Adrenal gland (tissue), 12 donors: Measurements from ENCODE around the gene NDUFAF2. TPM values are rescaled to one million over a fixed set of nuclear protein-coding genes. Genes with fewer than 3 reads are reported as not detected.

Experiments
- DNase-seq, 7 donors: peaks; one replicate each; pipeline ENCODE4 v3.0.0-alpha.2; 2019 to 2020
- H3K27ac ChIP-seq, 5 donors: fragments of 200-600 bp; sonication (generic) in 4 of 5; 1 replicate in 3 of 5; 2 replicates in 2 of 5; pipeline versions ENCODE4 v1.5.1 to v1.8.0; 2016 to 2020; ENCODE audit warnings: mild to moderate bottlenecking in 1 of 5
- H3K27me3 ChIP-seq: fragments of 200-600 bp; 2 replicates; pipeline ENCODE4 v1.8.0; 2021
- H3K36me3 ChIP-seq, 2 donors: fragments of 200-600 bp; replicated peaks in 1 of 2; 1 replicate in 1 of 2; 2 replicates in 1 of 2; pipeline versions ENCODE4 v1.5.1 to v1.8.0; 2018 to 2022
- H3K4me1 ChIP-seq, 2 donors: fragments of 200-600 bp; replicated peaks in 1 of 2; 1 replicate in 1 of 2; 2 replicates in 1 of 2; pipeline versions ENCODE4 v1.5.1 to v1.8.0; 2018 to 2021
- H3K4me3 ChIP-seq, 4 donors: fragments of 200-600 bp; sonication (generic) in 3 of 4; one replicate each; pipeline ENCODE4 v1.5.1; 2016 to 2018
- H3K9me3 ChIP-seq, 3 donors: fragments of 200-600 bp; sonication (generic) in 1 of 3; replicated peaks in 1 of 3; 1 replicate in 2 of 3; 2 replicates in 1 of 3; pipeline versions ENCODE4 v1.5.1 to v1.8.0; 2016 to 2021
- CTCF ChIP-seq, 6 experiments: fragments of 450-650 bp in 4 of 6; fragments of 200-600 bp in 2 of 6; sonication (generic) in 1 of 6; IDR thresholded peaks; 1 replicate in 5 of 6; 2 replicates in 1 of 6; pipeline versions ENCODE4 v1.5.1 to v1.8.0; 2016 to 2021; ENCODE audit warnings: antibody characterized with exemption in 6 of 6, mild to moderate bottlenecking in 2 of 6, moderate library complexity in 1 of 6
- POLR2A ChIP-seq, 2 donors: fragments of 450-650 bp; IDR thresholded peaks; one replicate each; pipeline ENCODE4 v1.6.1; 2017; ENCODE audit warnings: antibody characterized with exemption in 2 of 2, mild to moderate bottlenecking in 2 of 2, moderate library complexity in 1 of 2
- WGBS, 4 donors: extraction: QIAGEN DNeasy Blood & Tissue Kit in 2 of 4; methylation state at CpG; one replicate each; pipeline versions ENCODE4 v1.1.5 to v1.1.7; 2013 to 2017; 5-methylcytosine and 5-hydroxymethylcytosine counted together
- intact Hi-C, 2 donors: fragments of 100-400 bp; cut with DNase I; formaldehyde crosslinking; loops; one replicate each; pipeline versions ENCODE4 v1.14.1 to v1.15.0; 2022 to 2023
- polyA plus RNA-seq, 3 donors: library from polyadenylated mRNA; stranded (reverse); fragments of 200-250 nt in 2 of 3; fragments of 350-450 nt in 1 of 3; fragmentation: Illumina TruSeq in 1 of 3; extraction: RNeasy Lipid Tissue Mini Kit (QIAGEN cat#74804) in 1 of 3; gene quantifications; one replicate each; pipeline ENCODE4 v1.2.3, GENCODE V29; 2013 to 2014
- total RNA-seq, 9 donors: library from RNA; depleted of rRNA in 4 of 9; stranded (reverse); fragments of >200 nt in 4 of 9; fragments of 120-200 nt in 1 of 9; fragmentation: NEBNext Ultra II Directional in 1 of 9; extraction: Animal tissue kit (Norgen Biotek cat#: 25700) in 1 of 9; gene quantifications; one replicate each; pipeline versions ENCODE4 v1.1.0 to v1.2.4, GENCODE V29; 2013 to 2023
- donor health status: healthy with polysubstance abuse.
- donor health status: Bipolar disorder and iron deficiency.
- donor health status: DM: yes; HTN: yes; CAD: no.
- donor health status: DM: no; HTN: no; CAD: no.
- donor health status: DM: no; HTN: no; CAD: no.
- donor health status: DM: yes; HTN: yes; CAD: no.

NDUFAF2 gene
- total and polyA plus RNA-seq, 12 donors, result 12.0 to 127 (median 31.2) TPM

DNA sequence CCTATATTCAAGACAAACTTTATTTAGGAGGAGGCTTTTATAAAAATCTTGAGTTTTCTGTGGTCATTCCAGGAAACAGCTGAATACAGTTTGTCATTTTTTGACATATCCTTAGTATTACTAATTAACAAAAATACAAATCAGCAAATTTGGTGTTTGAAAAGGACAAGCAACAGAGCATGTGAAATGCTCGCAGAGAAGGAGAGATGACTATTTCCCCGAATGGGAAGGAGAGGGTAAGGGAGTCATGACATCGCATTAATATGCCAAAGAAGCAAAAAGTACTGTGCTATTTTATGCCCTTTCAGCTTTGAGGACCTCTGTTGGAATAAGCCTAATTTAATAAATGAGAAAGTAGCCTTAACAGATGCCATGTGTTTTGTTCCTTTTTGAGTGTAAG is 215.5 kb downstream of the NDUFAF2 start:
- H3K4me3 ChIP-seq, result no peak overlapping the region

GRCh38 chr5:61162010-61162831 is 217.2 kb downstream of the NDUFAF2 start, which contains the start of gene SMIM15:
SMIM15 (minus strand) TSS chr5:61162468; CDS start chr5:61160171, 2,297 bp downstream.
- no peaks in the 10 kb centered on the region for H3K9me3 ChIP-seq
- WGBS, 4 donors, result 0 to 2% (median 1%) methylated on average over 44 to 73 of the region's 73 CpGs
- peak within 1 kb of the TSS; percentile 23 to 94 (median 83) for H3K27ac ChIP-seq
- H3K36me3 ChIP-seq, result peaks cover 0 to 7% of the 10 kb centered on the region in 2 donors
- intact Hi-C loops, result loop anchor here in 1 of 2 donors (10.0 kb wide), 1 partner anchor 173 kb away; the partner anchor contains the start of gene ZSWIM6
- peak in 2 of 6 experiments; percentile 13 to 23 for TF ChIP-seq CTCF (IDR thresholded peaks at IDR 0.05)
- peak; percentile 44 to 60 for TF ChIP-seq POLR2A (IDR thresholded peaks at IDR 0.05)
- no peaks in the 10 kb centered on the region for H3K27me3 ChIP-seq
- DNase-seq, result peak; percentile 87 to 93 (median 91)
- H3K4me1 ChIP-seq, result peaks cover 0 to 27% of the 10 kb centered on the region in 2 donors
- H3K4me3 ChIP-seq, result peak within 1 kb of the TSS; percentile 38 to 82 (median 64)

More for the DNA sequence above, 215.5 kb downstream of the NDUFAF2 start:
- no peaks in the 10 kb centered on the region for H3K9me3 ChIP-seq
- H3K36me3 ChIP-seq, result peaks cover 0 to 7% of the 10 kb centered on the region in 2 donors
- WGBS, 4 donors, result 87 to 91% (median 88%) methylated on average over 3 of the region's 3 CpGs
- DNase-seq, result no peak
- peaks cover 0 to 27% of the 10 kb centered on the region in 2 donors for H3K4me1 ChIP-seq
- TF ChIP-seq POLR2A (IDR thresholded peaks at IDR 0.05), result no peak
- TF ChIP-seq CTCF (IDR thresholded peaks at IDR 0.05), result no peak
- H3K27ac ChIP-seq, result no peak overlapping the region
- intact Hi-C loops, result loop anchor here in 1 of 2 donors (10.0 kb wide), 1 partner anchor 174 kb away; the partner anchor contains the start of gene ZSWIM6
- no peaks in the 10 kb centered on the region for H3K27me3 ChIP-seq

- no peaks in the 10 kb centered on the region for H3K27me3 ChIP-seq
- TF ChIP-seq POLR2A (IDR thresholded peaks at IDR 0.05) (no peak), CTCF (IDR thresholded peaks at IDR 0.05) (no peak)
- intact Hi-C loops, result loop anchor here in 1 of 2 donors (10.0 kb wide), 1 partner anchor 172 kb away; the partner anchor contains the start of gene ZSWIM6
- H3K4me3 ChIP-seq, result peak overlapping the region; percentile 17 to 82 (median 52)
- H3K9me3 ChIP-seq, result no peaks in the 10 kb centered on the region
- H3K36me3 ChIP-seq, result peaks cover 0 to 7% of the 10 kb centered on the region in 2 donors
- peak overlapping the region; percentile 23 to 94 (median 83) for H3K27ac ChIP-seq
- peak in 5 of 7 donors; percentile 29 to 59 (median 40) for DNase-seq
- 19 to 28% (median 24%) methylated on average over 13 to 14 of the region's 14 CpGs for WGBS, 4 donors
- peaks cover 0 to 27% of the 10 kb centered on the region in 2 donors for H3K4me1 ChIP-seq
Measured at GRCh38 chr5:61162832-61163567, 218.0 kb downstream of the NDUFAF2 start.

- TF ChIP-seq POLR2A (IDR thresholded peaks at IDR 0.05) (no peak), CTCF (IDR thresholded peaks at IDR 0.05) (no peak)
- DNase-seq, result no peak
- peaks cover 0 to 7% of the 10 kb centered on the region in 2 donors for H3K36me3 ChIP-seq
- H3K27ac ChIP-seq, result no peak overlapping the region
- peaks cover 0 to 27% of the 10 kb centered on the region in 2 donors for H3K4me1 ChIP-seq
- 94 to 98% (median 96%) methylated on average over 13 of the region's 13 CpGs for WGBS, 4 donors
- peak overlapping the region in 1 of 4 donors; percentile 65 for H3K4me3 ChIP-seq
- H3K9me3 ChIP-seq, result no peaks in the 10 kb centered on the region
- intact Hi-C loops, result loop anchor here in 1 of 2 donors (10.0 kb wide), 1 partner anchor 171 kb away; the partner anchor contains the start of gene ZSWIM6
- no peaks in the 10 kb centered on the region for H3K27me3 ChIP-seq
Measured at GRCh38 chr5:61163905-61164304, 218.9 kb downstream of the NDUFAF2 start.
